OCI-LY3 (cell line): Measurements from ENCODE around the gene ABCC3.

ENCODE experiments used
- EZH2phosphoT487 ChIP-seq: fragments of 200-600 bp; shearing (Covaris generic); IDR thresholded peaks from 2 replicates; pipeline ENCODE4 v1.6.1; 2018; ENCODE audit warnings: antibody characterized with exemption, mixed run types, low read depth
- TF ChIP-seq, protein P1 (sequence below): fragments of 200-600, 300-600 bp; sonication (generic); IDR thresholded peaks from 2 replicates; pipeline ENCODE4 v1.5.1; 2014; ENCODE audit warnings: antibody characterized with exemption, low read length, low read depth

DNA sequence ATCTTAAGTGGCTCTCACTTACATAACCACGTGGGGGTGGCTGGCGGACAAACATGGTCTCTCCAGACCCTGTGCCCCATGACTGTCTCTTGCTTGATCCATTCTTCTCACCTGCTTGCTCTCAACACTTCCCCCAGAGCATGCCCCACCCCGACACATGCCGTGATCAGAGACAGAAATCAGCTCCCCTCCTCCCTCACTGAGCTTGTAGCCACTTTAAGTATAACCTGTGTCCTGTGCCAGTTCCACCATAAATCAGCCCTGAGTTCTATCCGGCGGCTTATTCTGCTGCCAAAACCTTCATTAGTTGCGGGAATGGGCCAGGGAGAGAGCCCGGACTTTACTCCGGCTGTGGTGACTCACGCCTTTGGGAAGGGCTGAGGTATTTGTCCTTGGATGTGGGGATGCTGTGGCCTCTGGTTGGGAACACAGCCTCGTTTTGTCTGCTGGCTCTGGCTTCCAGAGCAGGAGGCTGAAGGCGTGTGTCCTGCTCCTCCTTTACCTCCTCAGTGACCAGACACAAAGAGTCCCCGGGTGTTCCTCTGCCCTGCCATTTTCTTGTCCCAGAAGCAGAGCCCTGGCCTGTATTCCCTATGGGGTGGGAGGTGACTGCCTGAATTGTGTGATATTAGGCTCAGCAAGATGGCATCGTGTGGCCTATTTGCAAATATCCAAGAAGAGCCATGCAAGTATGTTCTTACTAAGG, 52.0 kb downstream of the ABCC3 start:
- TF ChIP-seq, protein P1, sequence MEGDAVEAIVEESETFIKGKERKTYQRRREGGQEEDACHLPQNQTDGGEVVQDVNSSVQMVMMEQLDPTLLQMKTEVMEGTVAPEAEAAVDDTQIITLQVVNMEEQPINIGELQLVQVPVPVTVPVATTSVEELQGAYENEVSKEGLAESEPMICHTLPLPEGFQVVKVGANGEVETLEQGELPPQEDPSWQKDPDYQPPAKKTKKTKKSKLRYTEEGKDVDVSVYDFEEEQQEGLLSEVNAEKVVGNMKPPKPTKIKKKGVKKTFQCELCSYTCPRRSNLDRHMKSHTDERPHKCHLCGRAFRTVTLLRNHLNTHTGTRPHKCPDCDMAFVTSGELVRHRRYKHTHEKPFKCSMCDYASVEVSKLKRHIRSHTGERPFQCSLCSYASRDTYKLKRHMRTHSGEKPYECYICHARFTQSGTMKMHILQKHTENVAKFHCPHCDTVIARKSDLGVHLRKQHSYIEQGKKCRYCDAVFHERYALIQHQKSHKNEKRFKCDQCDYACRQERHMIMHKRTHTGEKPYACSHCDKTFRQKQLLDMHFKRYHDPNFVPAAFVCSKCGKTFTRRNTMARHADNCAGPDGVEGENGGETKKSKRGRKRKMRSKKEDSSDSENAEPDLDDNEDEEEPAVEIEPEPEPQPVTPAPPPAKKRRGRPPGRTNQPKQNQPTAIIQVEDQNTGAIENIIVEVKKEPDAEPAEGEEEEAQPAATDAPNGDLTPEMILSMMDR: no peak
- no peak for TF ChIP-seq EZH2phosphoT487
